ENCODE measurements around the gene MRTFB.

The MRTFB gene

GRCh38 chr16:14194721-14195120 is 123.6 kb downstream of the MRTFB start:
- DNase-seq: no peak

- peak; percentile 8 for DNase-seq
Observed at GRCh38 chr16:14196011-14196410, 124.9 kb downstream of the MRTFB start.

DNA sequence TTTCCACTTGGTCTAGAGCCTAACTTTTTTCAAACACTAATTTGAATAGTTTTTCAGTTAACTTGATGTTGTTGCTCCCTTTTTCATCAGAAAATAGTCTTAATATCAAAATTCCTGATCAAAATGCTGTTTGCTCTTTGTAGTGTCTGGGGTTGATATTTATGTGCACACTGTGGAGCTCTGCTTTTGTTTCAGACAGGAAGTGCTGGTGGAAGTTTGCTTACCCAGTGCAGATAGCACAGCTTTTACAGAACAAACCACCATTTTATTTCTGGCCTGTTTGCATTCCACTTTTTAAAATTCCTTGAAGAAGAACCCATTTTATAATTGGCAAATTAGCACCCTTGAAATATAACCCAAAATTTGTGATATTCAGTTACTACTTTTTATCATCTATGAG is 125.4 kb downstream of the MRTFB start:
- DNase-seq: no peak

GRCh38 chr16:14198012-14198411 is 126.9 kb downstream of the MRTFB start:
- DNase-seq: no peak

- no peak for DNase-seq
Observed at GRCh38 chr16:14198572-14198971, 127.5 kb downstream of the MRTFB start.

- no peak for DNase-seq
Observed at GRCh38 chr16:14199199-14199598, 128.1 kb downstream of the MRTFB start.

DNA sequence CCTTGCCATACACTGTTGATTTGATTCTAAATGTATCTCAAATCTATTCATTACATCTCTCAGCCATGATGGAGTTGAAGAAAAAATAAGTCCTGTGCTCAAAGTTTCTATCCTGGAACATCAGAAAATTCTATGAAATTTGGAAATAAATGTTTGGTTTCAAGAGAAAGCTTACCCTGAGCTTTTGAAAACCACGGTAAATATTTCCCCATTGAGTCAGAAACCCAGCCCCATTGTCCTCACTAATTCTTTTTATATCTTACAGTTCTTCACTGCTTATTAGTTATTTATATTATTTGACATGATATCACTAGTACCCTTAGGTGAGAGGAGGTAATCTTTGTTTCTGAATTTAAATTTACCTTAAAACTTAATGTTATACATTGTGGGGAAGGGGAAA is 128.5 kb downstream of the MRTFB start:
- DNase-seq: peak; percentile 38

- no peak for DNase-seq
Observed at GRCh38 chr16:14202095-14202494, 131.0 kb downstream of the MRTFB start.

DNA sequence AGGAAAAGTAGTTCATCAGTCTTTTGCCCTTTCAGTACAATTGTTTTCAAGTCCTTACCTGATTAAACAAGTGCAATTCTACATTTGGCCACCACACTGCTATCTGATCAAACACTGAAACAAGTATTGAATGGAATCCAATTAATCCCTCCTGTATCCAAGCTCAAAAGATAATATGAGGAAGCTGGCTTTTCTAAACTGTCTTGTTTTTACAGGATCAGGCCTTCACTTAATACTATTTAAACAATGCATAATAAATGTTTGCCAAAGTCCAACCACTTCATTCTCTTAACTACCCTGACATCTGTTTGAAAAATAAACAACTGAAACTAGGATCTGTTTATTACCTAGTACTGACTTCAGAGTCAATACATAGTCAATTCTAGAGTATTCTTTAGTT is 131.6 kb downstream of the MRTFB start:
- no peak for DNase-seq

DNA sequence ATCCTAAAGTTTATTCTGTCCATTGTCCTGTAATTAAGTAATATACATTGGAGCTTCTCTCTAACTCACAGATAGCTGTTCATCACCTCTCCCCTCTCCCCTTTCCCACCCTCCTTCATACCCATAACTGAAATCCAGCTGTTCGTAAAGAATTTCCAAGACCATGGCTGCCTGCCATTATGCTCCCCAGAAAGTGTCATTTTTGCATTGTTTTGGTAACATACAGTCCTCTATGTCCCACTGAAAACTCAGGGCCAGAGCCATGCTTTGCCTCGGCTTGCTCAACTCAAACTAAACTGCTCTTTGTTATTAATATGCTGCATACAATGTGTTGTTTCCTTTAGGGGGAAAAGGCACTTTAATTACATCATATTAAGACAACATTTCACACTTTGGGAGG is 132.0 kb downstream of the MRTFB start:
- no peak for DNase-seq

- peak; percentile 11 for DNase-seq
Observed at GRCh38 chr16:14205666-14206065, 134.5 kb downstream of the MRTFB start.

DNA sequence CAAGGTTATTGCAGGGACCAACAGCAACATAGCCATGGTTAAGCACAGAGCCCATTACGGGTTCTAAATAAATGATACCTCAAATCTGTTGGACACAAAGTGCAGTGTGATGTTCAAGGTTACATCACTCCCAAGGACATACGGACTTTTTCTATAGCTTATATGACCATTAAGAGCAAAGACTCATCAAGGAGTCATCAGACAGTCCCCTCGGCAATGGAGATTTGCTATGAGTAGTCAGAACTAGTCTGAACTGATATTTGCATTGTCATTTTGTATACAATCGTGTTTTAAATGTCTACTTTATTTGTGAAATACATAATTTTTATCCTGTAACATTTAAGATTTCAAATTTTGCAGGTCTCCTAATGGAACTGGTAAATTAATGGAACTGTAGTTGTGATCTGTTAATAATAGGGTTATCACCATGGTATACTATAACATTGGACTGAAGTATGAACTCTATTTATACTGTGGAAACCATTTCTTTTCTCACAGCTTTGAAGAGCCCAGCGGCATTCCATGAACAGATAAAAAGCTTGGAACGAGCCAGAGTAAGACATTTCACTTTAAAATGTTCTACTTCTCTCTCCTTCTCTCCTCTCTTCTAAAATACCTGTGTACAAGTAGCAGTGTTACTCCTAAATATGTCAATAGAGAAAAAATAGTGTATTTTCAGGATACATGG is 140.9 kb downstream of the MRTFB start:
- DNase-seq: no peak

DNA sequence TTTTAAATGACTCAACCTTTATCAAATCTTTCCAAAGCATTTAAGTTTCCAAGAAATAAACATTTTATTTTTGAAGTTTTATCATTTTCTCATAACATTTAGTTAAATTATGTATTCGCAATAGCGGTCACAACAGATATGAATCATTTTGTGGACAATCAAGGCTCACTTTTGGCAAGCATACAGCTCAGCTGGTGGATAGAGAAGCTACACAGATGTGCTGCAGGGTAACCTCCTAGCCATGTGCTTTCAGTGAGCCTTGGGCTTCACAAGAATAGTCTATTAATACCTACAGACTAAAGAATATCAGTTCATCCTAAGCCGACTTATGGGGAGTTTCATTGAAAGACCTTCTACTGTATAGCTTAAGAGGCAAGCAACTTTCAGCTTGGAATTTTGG is 144.8 kb downstream of the MRTFB start:
- no peak for DNase-seq

- DNase-seq: no peak
Observed at GRCh38 chr16:14219983-14220382, 148.9 kb downstream of the MRTFB start.

GRCh38 chr16:14223632-14224031 is 152.5 kb downstream of the MRTFB start:
- no peak for DNase-seq

- DNase-seq: no peak
Observed at GRCh38 chr16:14225457-14225856, 154.3 kb downstream of the MRTFB start.

DNA sequence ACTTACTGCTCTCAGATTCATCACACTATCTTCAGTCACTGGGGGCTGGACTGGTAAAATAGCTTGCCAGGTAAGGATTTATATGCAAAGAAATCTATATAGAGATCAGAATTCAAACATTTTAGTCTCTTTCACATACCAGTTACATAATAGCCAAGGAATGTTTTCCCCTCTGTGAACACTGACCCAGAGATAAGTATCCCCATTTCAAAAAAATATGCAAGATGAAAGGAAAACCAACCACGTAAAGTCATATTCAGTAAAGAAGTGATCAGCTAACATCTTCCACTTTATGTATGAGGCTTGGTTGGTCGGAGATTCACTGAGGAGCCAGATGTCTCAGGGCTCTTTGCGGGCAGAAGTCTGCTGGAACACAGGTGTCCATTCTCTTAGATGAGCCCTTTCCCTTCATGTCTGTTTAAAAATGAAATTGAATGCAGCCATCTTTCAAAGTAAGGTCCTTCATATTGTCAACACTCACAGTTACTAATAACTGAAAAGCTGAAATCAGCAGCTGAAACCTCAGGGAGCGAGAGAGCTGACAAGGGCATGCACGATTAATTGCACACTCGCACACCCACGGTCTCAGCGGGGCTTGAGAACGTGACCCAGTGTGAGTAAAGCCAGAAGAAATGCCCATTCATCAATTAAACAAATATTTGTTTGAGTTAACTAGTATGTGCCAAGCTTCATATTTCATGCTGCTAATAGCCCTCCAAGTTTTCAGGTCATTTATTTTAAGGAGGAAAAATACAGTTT is 161.2 kb downstream of the MRTFB start:
- peak; percentile 68 for DNase-seq

- DNase-seq: no peak
Observed at GRCh38 chr16:14236401-14236800, 165.3 kb downstream of the MRTFB start.

DNA sequence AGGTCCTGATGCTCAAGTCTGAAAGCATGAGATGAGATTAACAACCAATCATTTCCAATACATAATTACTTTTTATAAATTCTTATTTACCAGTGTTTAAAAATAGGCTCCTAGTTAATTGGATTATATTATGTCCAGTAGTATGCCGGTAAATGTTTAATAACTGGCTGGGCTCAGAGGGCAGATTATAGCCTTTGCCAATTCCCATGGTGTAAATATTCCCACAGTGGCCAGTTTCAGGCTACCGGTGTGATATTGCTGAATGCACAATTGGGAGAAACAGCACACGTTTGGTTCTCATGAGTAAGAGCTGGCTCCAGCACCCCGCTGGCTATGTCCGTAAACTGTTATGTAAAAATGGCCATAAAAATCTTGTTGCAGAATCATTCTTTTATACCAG is 167.6 kb downstream of the MRTFB start:
- no peak for DNase-seq

DNA sequence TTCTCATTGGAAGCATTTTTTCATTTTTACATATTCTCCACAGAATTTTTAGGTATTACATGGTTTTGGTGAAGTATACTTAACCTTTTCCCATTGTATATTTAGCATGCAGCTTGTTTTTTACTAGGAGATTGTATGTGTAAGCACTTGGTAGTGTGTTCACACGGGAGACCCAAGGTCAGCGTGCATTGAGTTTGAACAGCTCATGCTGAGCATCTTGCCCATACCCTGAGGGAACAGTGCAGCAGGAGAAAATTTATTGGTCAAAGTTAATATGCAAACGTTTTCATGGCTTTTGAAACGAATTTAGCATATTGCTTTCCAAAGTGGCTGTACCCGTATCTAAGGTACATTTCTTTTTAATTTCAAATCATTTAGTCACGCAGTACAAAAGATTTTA is 168.7 kb downstream of the MRTFB start:
- no peak for DNase-seq

GRCh38 chr16:14240219-14240843 is 169.2 kb downstream of the MRTFB start:
- DNase-seq: peak; percentile 30

DNA sequence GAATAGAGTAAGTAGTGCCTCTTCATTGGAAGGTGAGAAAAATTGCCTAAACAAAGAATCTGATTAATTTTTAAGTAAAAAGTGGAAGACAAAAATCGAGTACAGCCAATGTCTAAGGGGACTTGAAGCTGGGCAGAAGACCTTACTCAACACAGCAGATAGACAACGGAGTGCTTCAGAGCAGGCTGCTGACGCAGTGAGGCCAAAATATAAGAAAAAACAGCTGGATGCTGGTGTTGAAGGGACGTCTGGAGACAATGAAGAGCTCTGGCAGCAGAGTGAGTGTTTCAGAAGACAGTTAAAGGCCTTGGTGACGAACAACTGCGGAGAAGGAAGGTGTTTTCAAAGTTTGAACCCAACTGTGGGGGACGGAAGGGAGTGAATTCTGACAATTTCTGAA is 169.8 kb downstream of the MRTFB start:
- no peak for DNase-seq

DNA sequence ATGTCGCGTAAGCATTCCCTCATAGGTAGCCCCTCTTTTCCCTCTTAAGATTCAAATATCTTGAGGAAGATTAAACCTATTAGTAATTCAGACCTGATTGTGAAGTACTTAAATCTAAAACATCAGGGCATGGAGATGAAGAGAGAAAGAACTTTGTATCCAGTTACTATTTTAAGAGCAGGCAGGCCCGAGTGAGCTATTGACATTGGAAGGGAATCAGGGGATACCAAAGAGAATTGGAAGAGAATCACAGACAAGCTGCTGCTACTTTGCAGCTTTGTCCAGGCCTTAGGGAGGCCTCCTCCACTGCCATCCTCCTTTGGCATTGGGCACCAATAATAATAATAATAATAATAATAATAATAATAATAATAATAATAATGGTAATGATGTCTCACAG is 170.5 kb downstream of the MRTFB start:
- DNase-seq: no peak

DNA sequence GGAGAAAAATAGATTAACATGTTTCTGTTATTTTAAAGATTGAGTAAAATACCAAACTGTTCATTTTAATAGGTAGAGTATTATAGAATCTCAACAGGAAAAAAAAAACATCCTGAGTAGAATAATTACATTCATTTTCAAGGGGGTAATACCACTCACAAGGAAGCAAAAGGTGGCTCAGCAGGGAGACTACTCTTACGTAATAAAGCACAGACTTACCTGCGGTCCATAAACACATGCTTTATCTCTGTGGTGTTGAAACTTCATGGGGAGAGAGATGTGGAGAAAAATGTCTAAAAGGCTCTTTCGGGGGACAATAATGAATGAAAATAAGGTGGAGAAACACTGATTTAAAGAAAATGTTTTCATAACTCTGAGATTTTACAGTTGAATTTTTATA is 171.7 kb downstream of the MRTFB start:
- DNase-seq: no peak
